WTC11 (cell line): ENCODE data around the gene TIMM50. TPM values are rescaled to one million over a fixed set of nuclear protein-coding genes. Genes with fewer than 3 reads are reported as not detected.

ENCODE experiments used
- ATAC-seq: fragments of 200-7000 bp; cut with Tn5 transposase; 2 replicates; pipeline ENCODE4 v1.10.0; 2021; ENCODE audit warnings: mild to moderate bottlenecking, moderate library complexity
- CTCF ChIA-PET: fragments of 300-600 bp; sonication (Branson Sonifier 250); formaldehyde crosslinking; loops from one replicate; lab custom pipeline; 2021; ENCODE audit warnings: antibody characterized with exemption; lab: Charles Lee
- POLR2A ChIA-PET: fragments of 350-600 bp; sonication (Branson Sonifier 250); formaldehyde crosslinking; loops from one replicate; lab custom pipeline; 2021; ENCODE audit warnings: antibody characterized with exemption; lab: Charles Lee
- DNase-seq: peaks from one replicate; pipeline ENCODE4 v3.0.0; 2021; ENCODE audit warnings: low spot score
- H3K27ac Mint-ChIP-seq: 2 replicates; pipeline ENCODE4 v1.8.0; 2021; ENCODE audit warnings: mixed read lengths
- H3K27me3 Mint-ChIP-seq: 2 replicates; pipeline ENCODE4 v1.8.0; 2021; ENCODE audit warnings: low read depth, mild to moderate bottlenecking, moderate library complexity, mixed read lengths
- H3K36me3 Mint-ChIP-seq: 2 replicates; pipeline ENCODE4 v1.8.0; 2021; ENCODE audit warnings: mixed read lengths
- H3K4me1 Mint-ChIP-seq: 2 replicates; pipeline ENCODE4 v1.8.0; 2022; ENCODE audit warnings: mixed read lengths
- H3K4me3 Mint-ChIP-seq: 2 replicates; pipeline ENCODE4 v1.8.0; 2021; ENCODE audit warnings: mild to moderate bottlenecking, moderate library complexity, mixed read lengths
- H3K9me3 Mint-ChIP-seq: 2 replicates; pipeline ENCODE4 v1.8.0; 2021; ENCODE audit warnings: mixed read lengths
- ATF6 ChIP-seq: sonication (generic); formaldehyde crosslinking; IDR thresholded peaks from 2 replicates; pipeline ENCODE4 v1.8.1; 2023; ENCODE audit warnings: mild to moderate bottlenecking, missing genetic modification reagents
- CBFB ChIP-seq: sonication (generic); formaldehyde crosslinking; IDR thresholded peaks from 2 replicates; pipeline ENCODE4 v1.8.1; 2022; ENCODE audit warnings: mild to moderate bottlenecking, low read depth, missing genetic modification reagents
- CREB1 ChIP-seq: sonication (generic); formaldehyde crosslinking; IDR thresholded peaks from 2 replicates; pipeline ENCODE4 v1.8.0; 2023; ENCODE audit warnings: mild to moderate bottlenecking, missing genetic modification reagents
- CREM ChIP-seq: sonication (generic); formaldehyde crosslinking; IDR thresholded peaks from 2 replicates; pipeline ENCODE4 v1.8.1; 2022; ENCODE audit warnings: mild to moderate bottlenecking, missing genetic modification reagents, moderate library complexity
- E2F5 ChIP-seq: sonication (generic); formaldehyde crosslinking; IDR thresholded peaks from 2 replicates; pipeline ENCODE4 v1.8.1; 2022; ENCODE audit warnings: mild to moderate bottlenecking, moderate library complexity, missing genetic modification reagents
- ERG ChIP-seq: fragments of 250-450 bp; sonication (Bioruptor Pico); IDR thresholded peaks from 2 replicates; pipeline ENCODE4 v1.8.0; 2021; ENCODE audit warnings: mild to moderate bottlenecking
- NFE2L1 ChIP-seq: sonication (generic); formaldehyde crosslinking; IDR thresholded peaks from 2 replicates; pipeline ENCODE4 v1.8.1; 2023; ENCODE audit warnings: missing genetic modification reagents
- SMAD4 ChIP-seq: sonication (generic); formaldehyde crosslinking; IDR thresholded peaks from 2 replicates; pipeline ENCODE4 v1.8.0; 2022; ENCODE audit warnings: mild to moderate bottlenecking, missing genetic modification reagents
- SOX15 ChIP-seq: fragments of 250-450 bp; sonication (Bioruptor Pico); IDR thresholded peaks from 2 replicates; pipeline ENCODE4 v1.9.0; 2021; ENCODE audit warnings: mild to moderate bottlenecking
- TCF7 ChIP-seq: sonication (generic); formaldehyde crosslinking; IDR thresholded peaks from 2 replicates; pipeline ENCODE4 v1.8.0; 2022; ENCODE audit warnings: mild to moderate bottlenecking, low read depth, missing genetic modification reagents, moderate library complexity
- ZNF121 ChIP-seq: sonication (generic); formaldehyde crosslinking; IDR thresholded peaks from 2 replicates; pipeline ENCODE4 v1.8.0; 2023; ENCODE audit warnings: missing genetic modification reagents
- ZNF232 ChIP-seq: sonication (generic); formaldehyde crosslinking; IDR thresholded peaks from 2 replicates; pipeline ENCODE4 v1.8.0; 2022; ENCODE audit warnings: mild to moderate bottlenecking, missing genetic modification reagents
- ZNF423 ChIP-seq: fragments of 250-450 bp; sonication (Bioruptor Pico); IDR thresholded peaks from 2 replicates; pipeline ENCODE4 v2.1.2; 2022; ENCODE audit warnings: mild to moderate bottlenecking, moderate library complexity
- ZNF671 ChIP-seq: fragments of 250-450 bp; sonication (Bioruptor Pico); IDR thresholded peaks from 2 replicates; pipeline ENCODE4 v1.8.0; 2021; ENCODE audit warnings: mild to moderate bottlenecking
- total RNA-seq: library from RNA; stranded (reverse); gene quantifications from 3 replicates; pipeline ENCODE4 v1.2.3, GENCODE V29; 2021
- TF ChIP-seq, protein P1 (sequence below): sonication (generic); formaldehyde crosslinking; IDR thresholded peaks from 2 replicates; pipeline ENCODE4 v1.8.1; 2023; ENCODE audit warnings: mild to moderate bottlenecking, missing genetic modification reagents, moderate library complexity
- TF ChIP-seq, protein P2 (sequence below): sonication (generic); formaldehyde crosslinking; IDR thresholded peaks from 2 replicates; pipeline ENCODE4 v1.8.0; 2022; ENCODE audit warnings: mild to moderate bottlenecking, missing genetic modification reagents
- TF ChIP-seq, protein P3 (sequence below): sonication (generic); formaldehyde crosslinking; IDR thresholded peaks from 2 replicates; pipeline ENCODE4 v1.8.1; 2022; ENCODE audit warnings: missing genetic modification reagents, borderline replicate concordance
- TF ChIP-seq, protein P4 (sequence below): sonication (generic); formaldehyde crosslinking; IDR thresholded peaks from 2 replicates; pipeline ENCODE4 v1.8.0; 2022; ENCODE audit warnings: mild to moderate bottlenecking, missing genetic modification reagents

The TIMM50 gene
- total RNA-seq, 1 experiment from 2014 or later, result 154 TPM

GRCh38 chr19:39433480-39434079 lies 47.1 kb upstream of the TIMM50 start (continued):
- no peak for TF ChIP-seq ATF6 (CRISPR knock-in tag)
- no peak for TF ChIP-seq TCF7 (CRISPR knock-in tag)
- TF ChIP-seq CREM (CRISPR knock-in tag), result no peak
- TF ChIP-seq CBFB (CRISPR knock-in tag), result no peak
- TF ChIP-seq, all 79 proteins: peak for 0

DNA sequence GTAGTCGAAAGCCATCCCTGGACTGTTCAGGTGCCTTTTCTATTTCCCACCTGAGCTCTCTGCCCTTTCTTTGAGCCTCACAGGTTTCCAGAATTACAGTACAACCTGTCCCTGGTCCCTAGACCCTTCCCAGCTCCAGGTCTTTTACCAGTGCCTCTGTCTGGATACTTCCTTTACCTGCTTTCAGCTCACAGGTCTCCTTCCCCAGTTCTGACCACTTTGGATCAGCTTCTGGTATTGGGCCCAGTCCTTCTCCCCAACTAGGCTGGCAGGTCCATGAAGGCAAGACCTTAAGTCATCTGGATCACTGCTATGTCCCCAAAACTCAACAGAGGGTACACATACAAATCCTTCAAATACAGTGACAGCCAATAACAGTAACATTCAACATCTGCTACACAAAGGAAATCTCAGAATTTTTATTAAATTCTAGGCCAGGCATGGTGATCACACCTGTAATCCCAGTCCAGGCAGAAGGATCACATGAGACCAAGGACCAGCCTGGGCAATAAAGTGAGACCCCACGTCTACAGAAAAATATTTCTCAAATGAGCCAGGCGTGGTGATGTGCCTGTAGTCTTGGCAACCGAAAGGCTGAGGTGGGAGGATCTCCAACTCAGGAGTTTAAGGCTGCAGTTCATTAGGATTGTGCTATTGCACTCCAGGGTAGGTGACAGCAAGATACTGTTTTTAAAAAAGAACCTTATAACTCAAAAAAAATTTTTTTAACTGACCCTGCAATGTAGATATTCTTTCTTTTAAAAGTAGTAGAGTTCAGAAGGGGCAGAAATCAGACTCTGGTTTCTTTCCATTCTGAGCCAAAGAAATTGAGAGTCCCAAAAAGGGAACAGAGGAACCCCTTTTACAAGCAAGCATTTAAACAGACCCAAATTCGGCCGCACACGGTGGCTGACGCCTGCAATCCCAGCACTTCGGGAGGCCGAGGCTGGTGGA lies 46.2 kb upstream of the TIMM50 start:
- ATAC-seq (no peak), DNase-seq (no peak)
- Mint-ChIP-seq H3K27ac (peak overlapping the region; percentile 91), H3K27me3 (no peaks in the 10 kb centered on the region), H3K9me3 (no peaks in the 10 kb centered on the region), H3K4me3 (peak overlapping the region; percentile 99), H3K4me1 (peaks cover 47% of the 10 kb centered on the region), H3K36me3 (peaks cover 34% of the 10 kb centered on the region)
- ChIA-PET POLR2A (interaction anchor here (0.6 to 1.8 kb wide), 5 partner anchors 10 to 28 kb away, joined by 3 to 17 read pairs (median 5); partner anchors contain the start of gene ZFP36), CTCF (interaction anchor here (0.7 to 2.5 kb wide), 5 partner anchors 20 to 63 kb away, joined by 3 to 16 read pairs (median 6); no protein-coding TSS in a partner anchor)
- TF ChIP-seq ERG (CRISPR knock-in tag) (peak; percentile 9; the same call in 1 of the 2 replicates), ZNF671 (CRISPR knock-in tag) (no peak)
- TF ChIP-seq, protein P1, sequence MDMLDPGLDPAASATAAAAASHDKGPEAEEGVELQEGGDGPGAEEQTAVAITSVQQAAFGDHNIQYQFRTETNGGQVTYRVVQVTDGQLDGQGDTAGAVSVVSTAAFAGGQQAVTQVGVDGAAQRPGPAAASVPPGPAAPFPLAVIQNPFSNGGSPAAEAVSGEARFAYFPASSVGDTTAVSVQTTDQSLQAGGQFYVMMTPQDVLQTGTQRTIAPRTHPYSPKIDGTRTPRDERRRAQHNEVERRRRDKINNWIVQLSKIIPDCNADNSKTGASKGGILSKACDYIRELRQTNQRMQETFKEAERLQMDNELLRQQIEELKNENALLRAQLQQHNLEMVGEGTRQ (CRISPR knock-in tag), result no peak

DNA sequence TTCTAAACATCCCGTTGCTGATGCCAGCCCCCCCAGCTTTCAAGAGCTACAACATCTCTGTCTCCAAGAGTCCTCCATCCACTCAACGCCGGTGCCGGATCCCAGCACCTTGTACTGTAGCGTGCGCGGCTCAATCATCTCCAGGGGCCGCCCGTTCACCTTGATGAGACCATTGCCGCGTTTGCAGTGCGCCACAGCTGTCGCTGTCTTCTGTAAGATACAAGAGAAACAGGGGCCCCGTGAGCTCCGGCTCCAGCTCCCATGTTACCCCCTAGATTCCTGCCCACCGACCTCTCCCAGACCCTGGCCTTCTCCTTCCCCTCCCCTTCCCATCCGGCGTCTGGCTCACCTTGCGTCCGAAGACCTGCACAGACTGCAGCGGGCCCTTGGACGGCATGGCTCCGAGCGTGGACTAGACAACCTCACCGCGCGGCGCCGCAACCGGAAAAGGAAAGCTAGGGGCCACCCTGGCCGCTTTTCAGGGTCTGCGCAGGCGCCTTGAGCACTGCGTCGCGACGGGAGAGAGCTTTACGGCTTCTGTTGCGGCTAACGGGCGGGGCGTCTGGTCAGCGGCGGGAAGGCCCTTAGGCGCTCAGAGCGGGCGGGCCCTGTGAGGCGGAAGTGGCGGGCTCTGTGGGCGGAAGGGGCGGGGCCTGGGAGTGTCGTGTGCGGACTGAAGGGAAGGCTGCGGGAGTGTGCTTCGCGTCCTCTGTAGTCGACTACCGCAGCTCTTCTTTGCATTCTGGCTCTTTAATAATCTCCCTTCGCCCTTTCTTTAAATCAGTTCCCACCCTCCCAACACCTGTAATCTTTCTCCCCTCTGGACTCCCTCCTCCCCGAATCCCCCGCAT lies 44.9 kb upstream of the TIMM50 start, which contains the start of gene RPS16:
Gene RPS16 (minus strand): TSS at position 451 of the 851 bp plus-strand sequence. CDS start 54 bp downstream, at position 397.
- Mint-ChIP-seq H3K27ac (peak within 1 kb of the TSS; percentile 99), H3K27me3 (no peaks in the 10 kb centered on the region), H3K36me3 (peaks cover 34% of the 10 kb centered on the region), H3K4me3 (peak within 1 kb of the TSS; percentile 99), H3K9me3 (no peaks in the 10 kb centered on the region), H3K4me1 (peaks cover 47% of the 10 kb centered on the region)
- DNase-seq (peak; percentile 99), ATAC-seq (peak; percentile 83)
- CTCF ChIA-PET, result interaction anchor here (0.6 to 2.5 kb wide), 15 partner anchors 10 to 985 kb away, joined by 3 to 16 read pairs (median 4); partner anchors contain the start of genes EID2B, PLEKHG2, SAMD4B and SUPT5H
- POLR2A ChIA-PET, result interaction anchor here (0.6 to 1.8 kb wide), 31 partner anchors 9 to 1060 kb away, joined by 3 to 47 read pairs (median 5); partner anchors contain the start of genes DLL3, MED29, PAF1 and PLEKHG2
- no peak for TF ChIP-seq ZNF232 (CRISPR knock-in tag)
- TF ChIP-seq SMAD4 (CRISPR knock-in tag), result no peak
- TF ChIP-seq, protein P2, sequence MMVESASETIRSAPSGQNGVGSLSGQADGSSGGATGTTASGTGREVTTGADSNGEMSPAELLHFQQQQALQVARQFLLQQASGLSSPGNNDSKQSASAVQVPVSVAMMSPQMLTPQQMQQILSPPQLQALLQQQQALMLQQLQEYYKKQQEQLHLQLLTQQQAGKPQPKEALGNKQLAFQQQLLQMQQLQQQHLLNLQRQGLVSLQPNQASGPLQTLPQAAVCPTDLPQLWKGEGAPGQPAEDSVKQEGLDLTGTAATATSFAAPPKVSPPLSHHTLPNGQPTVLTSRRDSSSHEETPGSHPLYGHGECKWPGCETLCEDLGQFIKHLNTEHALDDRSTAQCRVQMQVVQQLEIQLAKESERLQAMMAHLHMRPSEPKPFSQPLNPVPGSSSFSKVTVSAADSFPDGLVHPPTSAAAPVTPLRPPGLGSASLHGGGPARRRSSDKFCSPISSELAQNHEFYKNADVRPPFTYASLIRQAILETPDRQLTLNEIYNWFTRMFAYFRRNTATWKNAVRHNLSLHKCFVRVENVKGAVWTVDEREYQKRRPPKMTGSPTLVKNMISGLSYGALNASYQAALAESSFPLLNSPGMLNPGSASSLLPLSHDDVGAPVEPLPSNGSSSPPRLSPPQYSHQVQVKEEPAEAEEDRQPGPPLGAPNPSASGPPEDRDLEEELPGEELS (CRISPR knock-in tag), result peak; percentile 90
- no peak for TF ChIP-seq ZNF121 (CRISPR knock-in tag)
- 0 out of 2 replicates have a peak, but pooled peaks have one; percentile 7 for TF ChIP-seq NFE2L1
- no peak for TF ChIP-seq ZNF423
- no peak for TF ChIP-seq TCF7 (CRISPR knock-in tag)
- peak; percentile 99 for TF ChIP-seq E2F5
- TF ChIP-seq CREB1 (CRISPR knock-in tag), result no peak
- TF ChIP-seq, protein P3, sequence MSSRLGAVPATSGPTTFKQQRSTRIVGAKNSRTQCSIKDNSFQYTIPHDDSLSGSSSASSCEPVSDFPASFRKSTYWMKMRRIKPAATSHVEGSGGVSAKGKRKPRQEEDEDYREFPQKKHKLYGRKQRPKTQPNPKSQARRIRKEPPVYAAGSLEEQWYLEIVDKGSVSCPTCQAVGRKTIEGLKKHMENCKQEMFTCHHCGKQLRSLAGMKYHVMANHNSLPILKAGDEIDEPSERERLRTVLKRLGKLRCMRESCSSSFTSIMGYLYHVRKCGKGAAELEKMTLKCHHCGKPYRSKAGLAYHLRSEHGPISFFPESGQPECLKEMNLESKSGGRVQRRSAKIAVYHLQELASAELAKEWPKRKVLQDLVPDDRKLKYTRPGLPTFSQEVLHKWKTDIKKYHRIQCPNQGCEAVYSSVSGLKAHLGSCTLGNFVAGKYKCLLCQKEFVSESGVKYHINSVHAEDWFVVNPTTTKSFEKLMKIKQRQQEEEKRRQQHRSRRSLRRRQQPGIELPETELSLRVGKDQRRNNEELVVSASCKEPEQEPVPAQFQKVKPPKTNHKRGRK, result no peak
- TF ChIP-seq, protein P4, sequence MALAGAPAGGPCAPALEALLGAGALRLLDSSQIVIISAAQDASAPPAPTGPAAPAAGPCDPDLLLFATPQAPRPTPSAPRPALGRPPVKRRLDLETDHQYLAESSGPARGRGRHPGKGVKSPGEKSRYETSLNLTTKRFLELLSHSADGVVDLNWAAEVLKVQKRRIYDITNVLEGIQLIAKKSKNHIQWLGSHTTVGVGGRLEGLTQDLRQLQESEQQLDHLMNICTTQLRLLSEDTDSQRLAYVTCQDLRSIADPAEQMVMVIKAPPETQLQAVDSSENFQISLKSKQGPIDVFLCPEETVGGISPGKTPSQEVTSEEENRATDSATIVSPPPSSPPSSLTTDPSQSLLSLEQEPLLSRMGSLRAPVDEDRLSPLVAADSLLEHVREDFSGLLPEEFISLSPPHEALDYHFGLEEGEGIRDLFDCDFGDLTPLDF (CRISPR knock-in tag), result no peak
- TF ChIP-seq SOX15 (CRISPR knock-in tag), result no peak
